Measurements from ENCODE around the gene RSU1. TPM values are rescaled to one million over a fixed set of nuclear protein-coding genes. Genes with fewer than 3 reads are reported as not detected.

The RSU1 gene
- total and polyA plus RNA-seq, 7 donors: 46.2 to 94.7 (median 62.4) TPM

DNA sequence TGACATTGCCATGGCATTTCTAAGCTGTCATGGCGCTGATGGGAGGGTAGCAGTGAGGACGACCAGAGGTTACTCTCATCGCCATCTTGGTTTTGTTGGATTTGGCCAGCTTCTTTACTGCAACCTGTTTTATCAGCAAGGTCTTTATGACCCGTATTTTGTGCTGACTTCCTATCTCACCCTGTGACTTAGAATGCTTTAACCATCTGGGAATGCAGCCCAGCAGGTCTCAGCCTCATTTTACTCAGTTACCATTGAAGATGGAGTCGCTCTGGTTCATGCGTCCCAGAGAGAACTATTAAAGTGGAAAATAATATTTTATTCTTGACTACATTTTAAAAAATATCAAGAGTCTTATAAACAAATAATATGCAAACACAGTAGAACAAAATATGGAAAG lies 131.7 kb downstream of the RSU1 start:
- 29 to 91% methylated on average over 6 of the region's 6 CpGs for WGBS, 2 donors

DNA sequence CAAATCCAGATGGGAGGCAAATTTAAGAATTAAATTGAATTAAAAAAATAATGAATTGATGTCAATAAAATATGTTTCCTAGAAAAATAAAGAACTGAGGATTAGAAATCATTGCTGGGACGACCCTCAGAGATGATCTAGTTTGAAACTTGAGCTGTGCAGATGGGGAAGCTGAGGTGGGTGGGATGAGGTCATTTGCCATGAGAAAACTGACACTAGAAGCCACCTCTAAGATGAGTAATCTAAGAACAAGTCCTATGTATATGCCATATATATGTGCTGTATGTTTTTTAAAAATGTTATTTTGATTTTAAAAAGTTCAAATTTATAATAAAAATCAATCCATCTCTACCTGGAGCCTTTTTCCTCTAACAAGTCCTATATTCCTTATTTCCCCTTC lies 135.7 kb downstream of the RSU1 start:
- WGBS, 2 donors: 86 to 89% methylated on average over 1 of the region's 1 CpG
- intact Hi-C loops (cut with DNase I): no loop called here
- Histone ChIP-seq H3K9me3 (no peaks in the 10 kb centered on the region), H3K27ac (no peak overlapping the region), H3K36me3 (no peaks in the 10 kb centered on the region), H3K27me3 (no peaks in the 10 kb centered on the region), H3K4me1 (no peaks in the 10 kb centered on the region), H3K4me3 (no peak overlapping the region)
- no peak for DNase-seq
- TF ChIP-seq POLR2A (IDR thresholded peaks at IDR 0.05) (no peak), EP300 (IDR thresholded peaks at IDR 0.05) (no peak), POLR2AphosphoS5 (IDR thresholded peaks at IDR 0.05) (no peak)
- TF ChIP-seq, protein P1, sequence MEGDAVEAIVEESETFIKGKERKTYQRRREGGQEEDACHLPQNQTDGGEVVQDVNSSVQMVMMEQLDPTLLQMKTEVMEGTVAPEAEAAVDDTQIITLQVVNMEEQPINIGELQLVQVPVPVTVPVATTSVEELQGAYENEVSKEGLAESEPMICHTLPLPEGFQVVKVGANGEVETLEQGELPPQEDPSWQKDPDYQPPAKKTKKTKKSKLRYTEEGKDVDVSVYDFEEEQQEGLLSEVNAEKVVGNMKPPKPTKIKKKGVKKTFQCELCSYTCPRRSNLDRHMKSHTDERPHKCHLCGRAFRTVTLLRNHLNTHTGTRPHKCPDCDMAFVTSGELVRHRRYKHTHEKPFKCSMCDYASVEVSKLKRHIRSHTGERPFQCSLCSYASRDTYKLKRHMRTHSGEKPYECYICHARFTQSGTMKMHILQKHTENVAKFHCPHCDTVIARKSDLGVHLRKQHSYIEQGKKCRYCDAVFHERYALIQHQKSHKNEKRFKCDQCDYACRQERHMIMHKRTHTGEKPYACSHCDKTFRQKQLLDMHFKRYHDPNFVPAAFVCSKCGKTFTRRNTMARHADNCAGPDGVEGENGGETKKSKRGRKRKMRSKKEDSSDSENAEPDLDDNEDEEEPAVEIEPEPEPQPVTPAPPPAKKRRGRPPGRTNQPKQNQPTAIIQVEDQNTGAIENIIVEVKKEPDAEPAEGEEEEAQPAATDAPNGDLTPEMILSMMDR (IDR thresholded peaks at IDR 0.05): no peak

More for the DNA sequence above, 131.7 kb downstream of the RSU1 start:
- intact Hi-C loops (cut with DNase I): no loop called here
- no peak overlapping the region for H3K27ac ChIP-seq
- no peak overlapping the region for H3K4me3 ChIP-seq
- no peak for TF ChIP-seq POLR2A (IDR thresholded peaks at IDR 0.05)
- no peak for TF ChIP-seq POLR2AphosphoS5 (IDR thresholded peaks at IDR 0.05)
- TF ChIP-seq, protein P1 (IDR thresholded peaks at IDR 0.05): no peak
- no peak for TF ChIP-seq EP300 (IDR thresholded peaks at IDR 0.05)
- H3K27me3 ChIP-seq: no peaks in the 10 kb centered on the region
- H3K36me3 ChIP-seq: peaks cover 0 to 9% (median 0%) of the 10 kb centered on the region in 4 donors
- no peaks in the 10 kb centered on the region for H3K4me1 ChIP-seq
- H3K9me3 ChIP-seq: no peaks in the 10 kb centered on the region
- DNase-seq: no peak

DNA sequence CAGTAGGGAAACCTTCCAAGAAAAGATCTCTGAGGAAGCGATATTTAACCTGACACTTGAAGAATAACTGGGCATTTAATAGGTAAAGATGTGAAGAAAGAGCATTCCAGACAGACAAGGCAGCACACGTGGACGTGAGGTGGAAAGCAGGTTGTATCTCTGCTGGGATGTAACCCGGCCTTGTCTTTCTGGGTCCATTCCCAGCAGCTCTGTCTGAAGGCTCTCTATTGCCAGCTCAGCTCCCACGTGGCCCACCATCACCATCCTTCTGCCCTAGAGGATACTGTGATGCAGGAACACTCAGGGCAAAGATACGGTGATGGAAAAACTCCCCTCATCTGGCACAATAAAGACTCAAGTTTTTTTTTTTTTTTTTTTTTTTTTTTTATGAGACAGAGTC lies 137.7 kb downstream of the RSU1 start:
- Histone ChIP-seq H3K27me3 (no peaks in the 10 kb centered on the region), H3K4me3 (no peak overlapping the region), H3K36me3 (no peaks in the 10 kb centered on the region), H3K4me1 (no peaks in the 10 kb centered on the region), H3K9me3 (no peaks in the 10 kb centered on the region), H3K27ac (no peak overlapping the region)
- intact Hi-C loops (cut with DNase I): loop anchor here (2.0 kb wide), 1 partner anchor 19 kb away; no protein-coding TSS in a partner anchor
- TF ChIP-seq EP300 (IDR thresholded peaks at IDR 0.05) (no peak), POLR2A (IDR thresholded peaks at IDR 0.05) (no peak), POLR2AphosphoS5 (IDR thresholded peaks at IDR 0.05) (no peak)
- TF ChIP-seq, protein P1 (IDR thresholded peaks at IDR 0.05): no peak
- DNase-seq: no peak
- 95 to 96% methylated on average over 6 of the region's 6 CpGs for WGBS, 2 donors

DNA sequence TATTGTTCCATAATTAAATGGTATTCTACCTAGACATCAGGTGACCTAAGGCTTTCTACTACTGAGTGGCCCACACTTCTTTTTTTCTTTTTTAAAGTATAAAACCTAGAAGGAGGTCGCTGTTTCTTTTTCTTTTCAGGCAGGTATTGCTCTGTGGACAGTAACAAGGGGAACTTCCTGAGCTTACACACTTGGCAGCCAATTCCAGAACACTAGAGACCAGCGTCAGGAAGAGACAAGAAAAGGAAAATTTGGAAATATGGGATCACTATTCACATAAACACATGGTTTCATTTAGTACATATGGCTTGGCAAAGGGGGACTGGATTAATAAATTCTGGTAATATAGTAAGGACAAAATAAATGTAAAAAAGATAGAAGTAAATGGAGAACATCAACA lies 141.9 kb downstream of the RSU1 start:
- intact Hi-C loops (cut with DNase I): no loop called here
- WGBS, 2 donors: 86 to 95% methylated on average over 2 of the region's 2 CpGs
- H3K36me3 ChIP-seq: no peaks in the 10 kb centered on the region

More for the DNA sequence above, 141.9 kb downstream of the RSU1 start:
- TF ChIP-seq EP300 (IDR thresholded peaks at IDR 0.05) (no peak), POLR2AphosphoS5 (IDR thresholded peaks at IDR 0.05) (no peak), POLR2A (IDR thresholded peaks at IDR 0.05) (no peak)
- TF ChIP-seq, protein P1 (IDR thresholded peaks at IDR 0.05): no peak
- H3K9me3 ChIP-seq: no peaks in the 10 kb centered on the region
- no peak overlapping the region for H3K27ac ChIP-seq
- no peak for DNase-seq
- H3K27me3 ChIP-seq: no peaks in the 10 kb centered on the region
- H3K4me3 ChIP-seq: no peak overlapping the region
- H3K4me1 ChIP-seq: no peaks in the 10 kb centered on the region

All from sigmoid colon (tissue), 7 donors.